GM21390 (cell line): ENCODE results near the gene BPGM.
A peak's percentile ranks its signal among the peaks of the same experiment; 100 is the strongest.
"Not testable (repeated sequence)": the region's sequence is repeated elsewhere in the genome, so short reads cannot be mapped to it uniquely, and the experiment has no call there.

Source experiments
- ATAC-seq: cut with Tn5 transposase; IDR thresholded peaks from one replicate; pipeline ENCODE4 v1.9.1; 2021; ENCODE audit not compliant: unreplicated experiment

BPGM gene

DNA sequence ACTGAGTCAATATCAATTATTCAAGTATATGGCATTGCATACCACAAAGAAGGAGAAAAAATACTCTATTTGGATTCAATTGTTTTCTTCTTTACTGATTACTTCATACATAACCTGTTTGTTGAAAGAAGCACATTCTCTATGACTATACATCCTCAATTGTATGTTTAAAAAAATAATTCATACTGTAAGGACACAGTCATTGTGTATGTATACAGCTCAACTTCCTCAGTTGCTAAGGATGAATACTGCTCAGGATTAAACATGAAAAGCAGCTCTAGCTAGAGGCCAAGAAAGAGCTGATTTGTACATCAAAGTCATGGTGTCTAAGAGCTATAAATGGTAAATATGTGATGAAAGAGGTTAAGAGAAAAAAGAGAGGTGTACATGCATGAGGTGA, 15.8 kb upstream of the BPGM start:
- ATAC-seq = no peak

DNA sequence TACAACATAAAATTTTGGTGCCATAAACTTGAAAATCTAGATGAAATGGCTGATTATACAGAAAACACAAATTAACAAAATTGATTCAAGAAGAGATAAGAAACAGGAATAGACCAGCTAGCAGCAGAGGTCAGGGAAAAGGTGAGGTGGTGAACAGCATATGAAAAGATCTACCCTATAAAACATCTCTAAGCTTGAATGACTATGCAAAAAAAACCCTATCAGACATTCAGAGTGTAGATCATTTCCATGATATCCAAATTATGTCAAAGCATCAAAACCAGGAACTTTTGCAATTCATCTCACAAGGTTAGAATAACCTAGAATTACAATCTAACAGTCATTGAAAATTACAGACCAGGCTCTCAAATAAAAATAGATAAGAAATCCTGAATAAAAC, 14.6 kb upstream of the BPGM start:
- ATAC-seq = no peak

DNA sequence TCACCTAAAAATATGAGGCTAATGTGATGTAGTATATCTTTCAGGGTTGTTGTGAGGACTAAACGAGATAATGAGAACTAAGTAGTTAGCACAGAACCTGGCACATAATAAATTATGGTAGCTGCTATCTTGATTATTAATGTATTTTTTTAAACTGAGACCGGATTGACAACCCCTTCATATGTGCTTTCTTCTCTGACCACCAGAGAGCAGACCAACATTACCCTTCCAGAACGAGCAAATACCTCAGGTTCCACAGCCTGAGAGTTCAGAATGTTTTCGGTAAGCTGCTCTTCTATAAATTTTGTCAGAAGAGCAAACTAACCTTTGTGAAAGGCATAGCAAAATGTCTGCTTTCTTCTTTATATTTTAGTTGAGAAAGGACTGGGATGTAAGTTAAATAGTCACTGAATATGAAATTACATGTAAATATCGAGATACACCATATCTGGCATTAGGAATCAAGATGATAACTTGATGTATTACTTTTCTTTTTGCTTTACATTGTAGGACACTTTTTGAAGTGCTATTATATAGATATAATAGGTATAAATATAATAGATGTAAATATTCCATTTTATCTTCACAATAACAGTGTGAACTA, 13.6 kb upstream of the BPGM start:
- no peak for ATAC-seq

DNA sequence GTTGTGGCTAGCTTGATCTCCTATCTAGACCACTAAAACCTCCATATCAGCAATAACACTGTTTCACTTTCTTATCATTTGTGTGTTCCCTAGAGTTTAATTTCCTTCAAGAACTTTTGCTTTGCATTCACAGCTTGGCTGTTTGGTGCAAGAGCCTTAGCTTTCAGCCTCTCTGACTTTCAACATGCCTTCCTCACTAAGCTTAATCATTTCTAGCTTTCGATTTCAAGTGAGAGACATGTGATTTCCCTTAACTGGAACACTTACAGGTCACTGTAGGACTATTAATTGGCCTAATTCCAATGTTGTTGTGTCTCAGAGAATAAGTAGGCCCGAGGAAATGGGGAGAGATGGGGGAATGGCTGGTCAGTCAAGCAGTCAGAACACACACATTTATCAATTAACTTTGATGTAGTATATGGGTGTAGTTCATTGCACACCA, 10.6 kb upstream of the BPGM start:
- ATAC-seq = peak; percentile 96

DNA sequence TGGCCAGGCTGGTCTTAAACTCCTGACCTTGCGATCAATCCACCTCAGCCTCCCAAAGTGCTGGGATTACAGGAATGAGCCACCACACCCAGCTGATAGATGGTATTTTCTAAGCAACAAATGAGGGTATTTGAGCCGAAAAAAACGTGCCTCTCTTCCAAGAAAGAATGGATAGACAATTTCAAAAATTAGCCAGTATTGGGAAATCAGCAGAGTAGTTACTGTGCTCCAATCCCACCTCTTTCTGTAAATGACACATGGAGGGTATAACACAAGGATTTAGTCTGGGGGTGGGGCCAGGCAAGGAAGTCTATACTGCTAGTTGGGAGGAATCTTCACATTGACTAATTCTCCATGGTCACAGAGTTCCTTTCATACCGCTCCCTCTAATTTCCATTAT, 9.2 kb upstream of the BPGM start:
- ATAC-seq = no peak

DNA sequence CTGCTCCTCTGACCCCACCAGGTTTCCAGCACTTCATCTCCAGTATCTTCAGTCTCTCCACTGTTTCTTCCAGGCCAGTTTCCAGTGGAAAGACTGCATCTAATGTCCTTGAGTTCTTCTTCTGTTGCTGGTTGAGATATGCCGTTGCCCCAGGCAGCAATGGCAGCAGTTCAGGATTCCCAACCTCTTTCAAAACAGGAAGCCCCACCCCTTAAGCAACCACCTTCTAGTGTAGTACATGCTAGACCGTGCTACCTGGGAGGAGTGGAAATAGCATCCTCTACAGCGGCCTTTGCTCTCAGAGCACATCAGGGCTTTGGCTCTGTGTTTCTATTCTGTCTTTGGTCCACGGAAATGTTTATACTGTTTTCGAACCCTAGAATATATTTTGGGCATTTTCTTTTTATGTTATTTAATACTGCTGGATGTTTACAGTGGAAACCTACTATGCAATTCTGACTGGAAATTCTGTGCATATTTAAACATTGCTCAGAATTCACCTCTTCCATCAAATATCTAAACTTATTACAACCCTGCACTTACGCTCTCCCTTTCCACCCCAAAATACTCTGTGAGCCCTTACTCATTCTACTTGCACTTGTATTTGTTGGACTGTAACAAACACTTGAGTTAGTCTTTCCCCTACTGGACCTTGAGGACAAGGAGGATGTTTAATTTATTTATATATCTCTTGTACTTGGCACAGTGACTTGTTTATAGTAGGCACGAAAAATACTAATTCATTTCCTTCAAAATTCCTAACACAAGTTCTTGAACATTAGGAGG, 8.5 kb upstream of the BPGM start:
- ATAC-seq = no peak

DNA sequence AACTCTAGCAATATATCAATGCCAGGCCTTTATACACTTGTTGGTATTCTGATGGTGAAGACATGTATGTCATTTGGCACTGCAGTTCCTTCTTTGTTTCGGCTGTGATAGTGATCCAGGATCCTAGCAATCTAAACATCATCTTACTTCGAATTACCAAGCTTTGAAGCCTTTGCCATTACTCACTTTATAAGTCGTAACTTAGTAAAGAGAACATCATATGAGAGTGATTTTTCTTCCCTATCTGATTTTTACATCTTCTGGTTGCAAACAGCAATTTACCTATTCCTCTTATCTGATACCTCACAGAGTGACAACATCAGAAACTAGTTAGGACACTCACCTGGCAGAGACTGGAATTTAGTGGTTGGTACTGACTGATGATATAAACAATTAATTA, 7.6 kb upstream of the BPGM start:
- no peak for ATAC-seq

DNA sequence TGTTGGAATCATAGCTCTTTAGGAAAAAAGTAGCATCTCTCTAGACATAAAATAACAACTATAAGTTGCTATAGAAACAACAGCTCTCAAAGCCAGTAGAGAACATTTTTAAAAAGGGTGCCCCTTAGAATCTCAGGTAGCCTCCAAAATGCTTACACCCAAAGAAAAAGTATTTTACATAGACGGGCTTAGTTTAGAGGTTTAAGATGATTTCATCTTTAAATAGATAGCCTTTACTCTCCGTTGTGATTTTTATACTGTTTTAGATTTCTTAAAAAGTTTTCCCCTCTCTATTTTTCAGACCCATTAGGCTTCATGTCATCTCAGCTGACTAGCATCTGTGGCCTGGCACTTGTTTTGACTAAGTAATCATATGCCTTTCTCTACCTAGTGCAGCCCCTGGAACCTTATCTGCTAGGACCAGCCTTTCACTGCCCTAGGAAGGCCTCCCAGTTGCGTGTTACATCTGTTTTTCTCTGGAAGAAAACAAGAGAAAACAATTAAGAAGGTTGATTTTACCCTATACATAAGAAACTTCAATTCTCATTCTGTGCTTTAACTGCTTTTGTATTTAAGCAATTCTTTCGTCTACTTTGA, 6.9 kb upstream of the BPGM start:
- no peak for ATAC-seq

DNA sequence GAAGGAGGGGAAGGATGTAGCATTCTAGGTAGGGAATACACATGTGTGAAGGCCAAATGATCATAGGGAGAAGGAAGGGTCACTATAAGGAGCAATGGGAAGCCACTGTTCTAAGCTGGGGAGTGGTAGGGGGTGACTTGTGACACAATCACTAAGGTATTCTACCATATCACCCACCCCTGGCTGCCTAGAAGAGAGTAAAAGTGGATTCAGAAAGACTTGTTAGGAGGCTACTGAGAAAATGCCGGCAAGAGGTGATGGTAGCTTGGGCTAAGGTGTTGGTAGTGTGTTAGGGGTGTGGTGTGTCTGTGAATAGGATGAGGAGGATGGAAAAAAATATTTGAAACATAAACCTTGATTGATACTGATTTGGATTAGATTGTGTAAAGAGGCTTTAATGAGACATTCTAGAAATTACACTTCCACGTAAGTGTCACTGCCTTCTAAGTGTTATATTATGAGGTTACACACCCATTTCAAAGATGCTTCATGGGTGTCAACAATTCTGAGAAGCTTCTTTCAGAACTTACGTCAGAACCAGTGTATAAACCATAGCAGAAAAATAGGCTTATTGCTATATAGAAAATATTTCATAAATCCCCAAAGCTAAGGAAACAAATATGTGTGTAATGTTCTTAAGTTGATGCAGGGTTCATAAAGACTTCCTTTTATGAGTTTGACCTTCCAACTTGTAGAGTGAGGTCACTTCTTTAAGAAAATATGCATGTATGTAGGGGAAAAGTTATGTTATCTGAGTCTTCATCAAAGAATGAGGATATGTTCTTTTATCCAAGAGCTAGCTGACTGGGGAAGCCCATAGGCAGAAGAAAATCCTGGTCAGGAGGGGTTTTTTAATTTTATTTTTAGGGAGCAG, 5.6 kb upstream of the BPGM start:
- no peak for ATAC-seq

DNA sequence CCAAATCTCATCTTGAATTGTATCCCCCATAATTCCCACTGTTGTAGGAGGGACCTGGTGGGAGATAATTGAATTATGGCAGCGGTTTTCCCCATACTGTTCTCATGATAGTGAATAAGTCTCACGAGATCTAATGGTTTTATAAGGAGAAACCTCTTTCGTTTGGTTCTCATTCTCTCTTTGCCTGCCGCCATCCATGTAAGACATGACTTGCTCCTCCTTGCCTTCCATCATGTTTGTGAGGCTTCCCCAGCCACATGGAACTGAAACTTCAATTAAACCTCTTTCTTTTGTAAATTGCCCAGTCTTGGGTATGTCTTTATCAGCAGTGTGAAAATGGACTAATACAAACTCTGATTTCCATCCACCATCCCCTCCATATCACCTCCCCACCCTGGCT, 4.7 kb upstream of the BPGM start:
- not testable (repeated sequence) for ATAC-seq

DNA sequence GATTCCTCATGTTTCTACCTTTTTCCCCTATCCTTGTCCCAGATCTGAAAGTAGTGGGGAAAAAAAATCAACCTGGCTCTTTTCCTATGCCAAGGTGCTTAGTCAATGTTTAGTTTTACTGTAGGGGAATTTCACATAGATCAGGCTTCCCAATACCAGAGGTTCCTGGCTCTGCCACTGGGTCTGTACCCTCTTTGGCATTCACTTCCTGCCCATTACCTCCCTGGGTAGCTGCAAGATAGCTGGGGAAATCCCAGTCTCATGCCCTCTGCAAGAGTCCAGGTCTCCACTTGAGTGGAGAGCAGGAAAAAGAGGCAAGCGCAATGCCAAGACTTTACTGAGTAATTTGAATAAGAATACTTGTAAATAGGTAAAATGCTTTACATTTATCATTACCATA, 3.5 kb upstream of the BPGM start:
- ATAC-seq = no peak

DNA sequence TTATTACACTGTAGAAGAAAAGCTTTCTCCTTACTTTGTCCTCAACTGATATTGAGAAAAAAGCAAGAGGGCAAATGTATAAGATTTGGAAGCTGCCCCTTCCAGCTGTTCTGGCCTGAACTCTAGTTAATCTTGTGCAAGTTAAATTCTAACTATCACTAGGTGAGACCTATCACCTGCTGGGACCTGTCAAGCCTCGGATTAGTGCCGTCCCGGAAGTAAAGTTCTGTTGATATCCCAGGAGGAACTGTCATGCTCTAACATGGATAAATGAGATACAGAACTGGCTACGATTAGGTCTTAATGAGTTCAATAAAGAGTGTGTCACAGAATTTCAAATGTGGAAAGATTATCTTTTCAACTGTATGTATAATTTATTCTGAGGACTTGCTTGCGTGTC, 1.2 kb upstream of the BPGM start:
- no peak for ATAC-seq

DNA sequence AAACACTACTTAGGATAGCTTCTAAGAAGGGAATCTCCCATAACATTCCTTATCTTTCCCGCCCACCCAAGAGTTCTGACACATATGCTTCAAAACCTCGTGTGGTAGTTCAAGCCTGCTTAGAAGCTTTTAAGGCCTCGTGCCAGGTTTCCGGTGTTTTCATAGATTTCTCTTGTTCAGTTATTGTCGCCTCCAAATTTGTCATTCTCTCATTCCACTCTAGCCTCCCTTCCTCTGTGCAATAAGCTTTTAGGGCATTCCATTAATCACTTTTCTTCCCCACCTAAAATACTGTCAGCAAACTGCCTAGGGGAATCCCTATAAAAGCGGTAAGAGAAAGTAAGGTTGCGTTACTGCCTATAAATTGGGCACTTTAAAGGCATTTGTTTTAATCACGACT, 718 bp upstream of the BPGM start:
- ATAC-seq = no peak

DNA sequence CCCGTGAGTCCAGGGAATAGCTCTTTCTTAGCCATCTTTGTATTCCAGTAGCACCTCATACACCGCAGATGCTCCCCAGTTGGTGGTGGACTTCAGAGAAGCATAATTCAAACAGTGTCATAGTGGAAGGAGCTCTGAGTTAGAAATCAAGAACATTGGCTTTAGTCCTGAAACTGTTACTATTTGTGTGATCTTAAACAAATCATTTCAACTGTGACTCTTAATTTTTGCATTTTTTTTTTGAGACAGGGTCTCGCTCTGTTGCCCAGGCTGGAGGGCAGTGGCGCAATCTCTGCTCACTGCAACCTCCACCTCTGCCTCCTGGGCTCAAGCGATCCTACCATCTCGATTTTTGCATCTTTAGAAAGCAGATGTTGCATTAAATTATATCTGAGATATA, 1.8 kb downstream of the BPGM start:
- ATAC-seq = no peak

DNA sequence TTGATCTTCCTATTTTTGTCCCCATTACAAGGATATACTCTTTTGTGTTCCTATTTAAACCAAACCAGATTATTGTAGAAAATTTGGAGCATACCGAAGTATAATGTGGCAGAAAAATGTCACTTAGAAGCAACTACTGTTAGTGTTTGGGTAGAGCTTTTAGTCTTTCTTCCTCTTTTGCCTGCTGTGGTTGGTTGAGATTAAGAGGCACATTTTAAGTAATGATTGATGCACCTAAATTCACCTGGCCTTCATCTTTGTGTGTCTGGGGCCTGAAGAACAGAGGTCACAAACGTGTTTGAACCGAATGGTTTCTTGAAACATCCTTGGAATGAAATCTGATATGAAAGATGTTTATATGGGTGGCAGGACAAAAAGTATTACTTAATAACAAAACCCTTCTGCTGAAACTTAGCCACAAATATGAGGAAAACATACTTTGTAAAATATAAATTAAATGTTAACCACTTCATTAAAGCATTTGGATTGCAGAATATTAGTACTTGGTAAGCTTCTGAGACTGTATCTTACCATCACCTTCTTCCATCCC, 2.6 kb downstream of the BPGM start:
- ATAC-seq = no peak

DNA sequence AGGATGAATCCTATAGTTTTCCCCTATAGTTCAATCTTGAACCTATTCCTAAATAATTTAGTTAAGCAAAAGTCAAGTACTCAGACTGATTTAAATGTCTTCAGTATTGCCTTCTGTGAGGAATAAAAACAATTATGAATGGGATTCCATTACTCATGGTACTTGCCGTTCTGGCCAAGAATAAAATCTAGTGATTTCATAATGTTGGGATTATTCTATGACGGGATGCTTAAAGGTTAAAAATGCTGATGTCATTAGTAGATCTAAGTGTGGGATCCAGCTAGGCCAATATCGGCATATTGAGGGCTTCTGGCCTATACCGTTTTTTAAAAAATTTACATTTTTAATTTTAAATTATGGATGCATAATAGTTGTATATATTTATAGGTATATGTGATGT, 5.3 kb downstream of the BPGM start:
- ATAC-seq = no peak

DNA sequence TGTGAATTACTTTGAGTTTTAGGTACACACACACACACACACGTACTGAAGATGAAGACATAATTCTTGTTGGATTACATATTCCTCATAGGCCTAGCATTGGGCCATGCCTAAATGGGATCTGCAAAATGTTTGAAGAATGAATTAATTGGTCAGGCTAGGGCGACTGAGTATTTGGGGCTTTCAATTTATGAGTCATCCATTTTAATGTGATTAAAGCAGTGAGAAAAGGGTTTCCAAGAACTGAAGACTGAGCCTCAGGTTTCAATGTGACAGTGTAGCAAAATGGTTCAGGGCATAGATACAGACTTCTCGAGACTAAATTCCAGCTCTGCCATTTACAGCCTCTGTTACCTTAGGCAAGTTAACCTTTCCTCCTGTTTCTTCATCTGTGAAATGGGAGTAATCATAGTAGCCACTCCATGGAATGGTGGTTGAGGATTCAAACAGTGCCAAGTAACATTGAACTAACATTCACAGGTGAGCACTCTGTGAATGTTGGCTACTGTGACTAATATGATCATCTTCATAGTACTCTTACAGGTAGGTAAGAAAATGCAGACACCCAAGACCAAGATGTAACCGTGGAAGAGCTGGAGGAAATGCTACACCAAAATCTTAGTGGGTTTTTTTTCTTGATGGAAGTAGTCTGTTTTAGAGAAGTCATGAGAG, 7.6 kb downstream of the BPGM start:
- ATAC-seq = peak; percentile 60

DNA sequence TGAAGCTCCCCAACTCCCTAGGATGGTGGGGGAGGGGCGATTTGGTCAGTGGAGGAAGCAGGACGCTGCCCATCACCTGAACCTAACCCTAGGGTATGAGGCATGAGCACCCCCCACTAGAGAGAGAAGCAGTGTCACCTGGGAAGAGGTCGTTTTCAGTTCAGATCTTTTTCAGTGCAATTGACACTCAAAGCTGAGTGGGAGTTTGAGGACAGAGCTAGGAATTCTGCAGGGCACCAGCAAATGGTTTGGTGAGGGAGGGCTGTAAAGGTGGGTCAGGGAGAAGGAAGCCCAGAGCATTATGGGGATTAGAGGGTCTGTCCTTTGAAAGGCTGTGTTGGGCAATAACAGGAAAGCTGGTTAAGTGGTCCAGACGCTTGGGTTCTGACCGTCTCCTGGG, 10.9 kb downstream of the BPGM start:
- ATAC-seq = no peak

DNA sequence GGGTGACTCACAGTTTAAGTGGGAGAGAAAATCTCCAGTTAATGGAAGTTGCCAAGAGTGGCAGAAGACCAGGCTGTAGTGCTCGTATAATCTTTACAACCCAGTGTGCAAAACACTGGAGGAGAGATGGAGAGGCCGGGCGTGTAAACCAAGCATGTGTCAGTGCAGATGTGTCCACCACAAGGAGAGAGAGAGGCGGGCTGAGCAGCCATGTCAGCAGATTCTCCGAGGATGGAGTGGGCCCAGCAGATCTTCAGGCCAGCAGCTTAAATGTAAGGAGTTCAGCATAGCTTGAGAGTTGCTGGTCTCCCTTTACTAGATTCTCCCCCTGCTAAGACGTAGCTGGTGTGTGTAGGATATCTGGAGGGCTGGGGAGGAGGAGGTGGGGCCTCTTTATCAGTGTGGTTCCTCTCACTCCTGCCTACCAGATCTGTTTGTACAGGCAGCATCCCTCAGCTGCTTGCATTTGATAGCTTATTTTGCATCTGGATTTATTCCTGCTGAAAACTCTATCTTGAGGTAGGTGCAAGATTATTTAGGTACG, 13.7 kb downstream of the BPGM start:
- ATAC-seq = no peak

DNA sequence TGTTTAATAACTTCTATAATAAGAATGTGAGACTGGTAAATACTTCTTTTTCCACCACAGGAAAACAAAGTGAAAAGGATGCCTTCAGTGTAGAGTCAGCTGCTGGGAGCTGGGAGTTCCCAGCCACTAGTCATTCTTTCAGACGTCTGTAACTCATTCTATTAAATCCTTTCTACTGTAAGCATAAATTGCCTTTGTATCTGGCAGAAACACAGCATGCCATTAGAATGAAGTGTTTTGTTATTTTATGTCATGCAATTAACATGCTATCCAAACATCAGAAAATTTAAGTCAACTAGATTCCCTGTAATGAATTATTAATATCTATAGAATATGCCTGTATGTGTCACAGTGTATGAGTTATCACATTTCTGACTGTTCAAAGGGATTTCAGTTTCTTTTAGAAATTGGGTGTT, 14.3 kb downstream of the BPGM start:
- ATAC-seq = no peak
